Tibial nerve (tissue), 4 donors: ENCODE measurements around the gene UBE2E1. TPM values are rescaled to one million over a fixed set of nuclear protein-coding genes. Genes with fewer than 3 reads are reported as not detected.

Experiments
- DNase-seq, 2 donors: peaks; one replicate each; pipeline ENCODE4 v3.0.0-alpha.2; 2019; ENCODE audit warnings: low spot score in 2 of 2
- H3K27ac ChIP-seq, 4 donors: fragments of 200-600 bp; sonication (generic) in 3 of 4; one replicate each; pipeline ENCODE4 v1.5.1; 2017 to 2019; ENCODE audit warnings: mild to moderate bottlenecking in 1 of 4
- H3K27me3 ChIP-seq, 2 donors: fragments of 200-600 bp; sonication (generic) in 1 of 2; one replicate each; pipeline versions ENCODE4 v1.5.1 to v1.6.0; 2017 to 2019
- H3K36me3 ChIP-seq, 3 donors: fragments of 200-600 bp; sonication (generic); one replicate each; pipeline ENCODE4 v1.5.1; 2018 to 2019
- H3K4me1 ChIP-seq, 4 donors: fragments of 200-600 bp; sonication (generic) in 3 of 4; one replicate each; pipeline ENCODE4 v1.5.1; 2017 to 2019
- H3K4me3 ChIP-seq, 4 donors: fragments of 200-600 bp; sonication (generic) in 3 of 4; one replicate each; pipeline ENCODE4 v1.5.1; 2017 to 2019; ENCODE audit warnings: mild to moderate bottlenecking in 1 of 4, moderate library complexity in 1 of 4
- H3K9me3 ChIP-seq, 4 donors: fragments of 200-600 bp; sonication (generic) in 3 of 4; one replicate each; pipeline ENCODE4 v1.5.1; 2017 to 2019
- CTCF ChIP-seq, 5 experiments: fragments of 200-600 bp in 3 of 5; fragments of 450-650 bp in 2 of 5; sonication (generic) in 3 of 5; IDR thresholded peaks; one replicate each; pipeline ENCODE4 v1.5.1; 2016 to 2019; ENCODE audit warnings: antibody characterized with exemption in 5 of 5, mild to moderate bottlenecking in 3 of 5, moderate library complexity in 2 of 5
- EP300 ChIP-seq, 2 donors: sonication (generic); formaldehyde crosslinking; IDR thresholded peaks; one replicate each; pipeline ENCODE4 v1.6.1; 2017; ENCODE audit warnings: antibody characterized with exemption in 2 of 2, mild to moderate bottlenecking in 1 of 2
- POLR2A ChIP-seq, 2 donors: fragments of 450-650 bp; IDR thresholded peaks; one replicate each; pipeline ENCODE4 v1.6.1; 2017; ENCODE audit warnings: antibody characterized with exemption in 2 of 2, mild to moderate bottlenecking in 2 of 2, moderate library complexity in 2 of 2
- WGBS, 2 donors: methylation state at CpG; one replicate each; pipeline ENCODE4 v1.1.5; 2018; 5-methylcytosine and 5-hydroxymethylcytosine counted together
- total RNA-seq, 4 donors: library from RNA; depleted of rRNA; stranded (reverse); fragments of >200 nt; gene quantifications; one replicate each; pipeline ENCODE4 v1.1.0, GENCODE V29; 2016

The UBE2E1 gene
- total RNA-seq, 4 donors from 2014 or later = 55.1 to 132 (median 99.5) TPM

GRCh38 chr3:23767546-23767945 lies 38.2 kb upstream of the UBE2E1 start:
- H3K9me3 ChIP-seq = no peaks in the 10 kb centered on the region
- 80 to 85% methylated on average over 2 of the region's 2 CpGs for WGBS, 2 donors
- no peaks in the 10 kb centered on the region for H3K27me3 ChIP-seq
- TF ChIP-seq CTCF (IDR thresholded peaks at IDR 0.05) (no peak), POLR2A (IDR thresholded peaks at IDR 0.05) (no peak), EP300 (IDR thresholded peaks at IDR 0.05) (no peak)
- H3K36me3 ChIP-seq = no peaks in the 10 kb centered on the region
- H3K4me1 ChIP-seq = peaks cover 0 to 9% (median 0%) of the 10 kb centered on the region in 4 donors
- H3K27ac ChIP-seq = no peak overlapping the region
- no peak for DNase-seq
- H3K4me3 ChIP-seq = no peak overlapping the region

GRCh38 chr3:23775254-23775909 lies 30.4 kb upstream of the UBE2E1 start:
- Histone ChIP-seq H3K9me3 (no peaks in the 10 kb centered on the region), H3K4me1 (peaks cover 0 to 14% (median 7%) of the 10 kb centered on the region in 4 donors), H3K4me3 (no peak overlapping the region), H3K27ac (peak overlapping the region in 1 of 4 donors; percentile 95), H3K27me3 (no peaks in the 10 kb centered on the region), H3K36me3 (no peaks in the 10 kb centered on the region)
- no peak for DNase-seq
- TF ChIP-seq EP300 (IDR thresholded peaks at IDR 0.05) (no peak), POLR2A (IDR thresholded peaks at IDR 0.05) (no peak), CTCF (IDR thresholded peaks at IDR 0.05) (no peak)
- WGBS, 2 donors = 87% methylated on average over 13 of the region's 13 CpGs

DNA sequence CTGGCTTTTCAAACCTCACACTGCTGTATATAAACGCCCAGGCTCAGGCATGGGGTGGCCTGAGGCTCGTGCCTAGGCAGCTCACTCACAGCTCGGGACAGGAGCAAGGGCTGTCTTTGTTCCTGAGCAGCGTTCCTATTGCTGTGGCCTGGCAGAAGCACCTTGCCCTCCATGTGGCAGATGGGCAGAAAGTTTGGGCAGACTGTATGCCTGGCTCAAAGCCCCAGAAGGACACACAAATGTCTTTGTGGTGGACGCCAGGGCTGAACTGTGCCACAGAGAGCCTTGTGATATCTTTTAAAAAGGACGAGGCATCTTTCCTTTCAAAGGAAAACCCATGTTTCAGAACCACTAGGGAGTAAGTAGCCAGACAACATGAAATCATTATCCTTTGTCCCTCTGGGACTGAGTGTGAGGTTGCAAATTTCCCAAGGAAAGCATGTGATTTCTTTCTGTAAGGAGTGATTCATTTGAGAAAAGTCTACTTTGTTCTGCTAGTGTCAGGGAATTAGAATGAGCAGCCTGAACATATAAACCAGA lies 29.3 kb upstream of the UBE2E1 start:
- Histone ChIP-seq H3K9me3 (no peaks in the 10 kb centered on the region), H3K27me3 (no peaks in the 10 kb centered on the region), H3K4me3 (no peak overlapping the region), H3K4me1 (peaks cover 0 to 14% (median 7%) of the 10 kb centered on the region in 4 donors), H3K36me3 (no peaks in the 10 kb centered on the region), H3K27ac (peak overlapping the region in 3 of 4 donors; percentile 48 to 95 (median 79))
- WGBS, 2 donors = 31 to 49% methylated on average over 4 to 6 of the region's 6 CpGs
- peak in 1 of 2 donors; percentile 28 for DNase-seq
- TF ChIP-seq EP300 (IDR thresholded peaks at IDR 0.05) = peak; percentile 55 to 85
- TF ChIP-seq CTCF (IDR thresholded peaks at IDR 0.05) = no peak

DNA sequence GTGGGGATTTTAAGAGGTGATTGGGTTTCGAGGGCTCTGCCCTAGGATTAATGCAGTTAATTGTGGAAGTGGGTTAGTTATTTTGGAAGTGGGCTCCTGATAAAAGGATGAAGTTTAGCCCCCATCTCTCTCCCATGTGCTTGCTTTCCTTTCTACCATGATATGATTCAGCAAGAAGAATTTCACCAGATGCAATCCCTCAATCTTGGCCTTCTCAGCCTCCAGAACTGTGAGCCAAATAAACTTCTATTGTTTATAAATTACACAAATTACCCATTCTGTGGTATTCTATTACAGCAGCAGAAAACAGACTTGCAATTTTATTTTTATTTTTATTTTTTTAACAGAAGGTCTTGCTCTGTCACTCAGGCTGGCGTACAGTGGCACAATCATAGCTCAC lies 27.3 kb upstream of the UBE2E1 start:
- no peak overlapping the region for H3K27ac ChIP-seq
- H3K27me3 ChIP-seq = no peaks in the 10 kb centered on the region
- H3K4me3 ChIP-seq = no peak overlapping the region
- WGBS, 2 donors = 90 to 91% methylated on average over 2 of the region's 2 CpGs
- H3K4me1 ChIP-seq = peaks cover 0 to 14% (median 7%) of the 10 kb centered on the region in 4 donors
- TF ChIP-seq EP300 (IDR thresholded peaks at IDR 0.05) (no peak), CTCF (IDR thresholded peaks at IDR 0.05) (no peak), POLR2A (IDR thresholded peaks at IDR 0.05) (no peak)
- H3K36me3 ChIP-seq = no peaks in the 10 kb centered on the region
- DNase-seq = no peak
- no peaks in the 10 kb centered on the region for H3K9me3 ChIP-seq

DNA sequence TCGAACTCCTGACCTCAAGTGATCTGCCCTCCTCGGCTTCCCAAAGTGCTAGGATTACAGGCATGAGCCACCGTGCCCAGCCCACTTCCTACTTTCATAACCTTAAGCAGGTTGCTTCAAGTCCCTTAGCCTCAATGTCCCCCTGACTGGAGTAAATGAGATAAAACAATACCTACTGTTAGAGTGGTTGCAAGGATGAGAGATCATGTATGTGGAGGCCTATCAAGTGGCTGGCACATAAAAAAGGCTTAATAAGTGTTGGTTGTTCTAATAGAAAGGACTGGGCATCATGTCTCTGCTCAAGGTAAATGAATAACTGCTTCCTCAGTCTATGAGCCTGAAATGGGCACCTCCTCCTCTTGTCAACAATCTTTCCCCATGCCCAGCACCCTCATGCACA lies 25.9 kb upstream of the UBE2E1 start:
- DNase-seq = no peak
- no peaks in the 10 kb centered on the region for H3K36me3 ChIP-seq
- no peaks in the 10 kb centered on the region for H3K9me3 ChIP-seq
- H3K27me3 ChIP-seq = no peaks in the 10 kb centered on the region
- no peak overlapping the region for H3K27ac ChIP-seq
- H3K4me3 ChIP-seq = no peak overlapping the region
- peaks cover 0 to 14% (median 7%) of the 10 kb centered on the region in 4 donors for H3K4me1 ChIP-seq
- TF ChIP-seq EP300 (IDR thresholded peaks at IDR 0.05) (no peak), CTCF (IDR thresholded peaks at IDR 0.05) (no peak), POLR2A (IDR thresholded peaks at IDR 0.05) (no peak)
- 76 to 83% methylated on average over 3 of the region's 3 CpGs for WGBS, 2 donors
